Fibroblast of peridontal ligament (primary cell): ENCODE results near the gene FAM110D.

Experiments used
- DNase-seq: peaks from one replicate; pipeline ENCODE4 v3.0.0-alpha.2; 2010; ENCODE audit errors: extremely low read depth

FAM110D gene

GRCh38 chr1:26158908-26159742, at the start of gene FAM110D:
FAM110D (plus strand) TSS chr1:26159079; CDS start chr1:26161292, 2,213 bp downstream.
- no peak for DNase-seq

GRCh38 chr1:26109229-26110164, 49.4 kb upstream of the FAM110D start:
- no peak for DNase-seq

- peak; percentile 45 for DNase-seq
Measured at GRCh38 chr1:26110731-26111529, 47.9 kb upstream of the FAM110D start.

- DNase-seq: peak; percentile 93
Measured at GRCh38 chr1:26111530-26112406, 47.1 kb upstream of the FAM110D start, which contains the start of gene PDIK1L. PDIK1L (plus strand) TSS chr1:26111824; CDS start chr1:26114309, 2,485 bp downstream.

- no peak for DNase-seq
Measured at GRCh38 chr1:26112407-26112775, 46.5 kb upstream of the FAM110D start.

- no peak for DNase-seq
Measured at GRCh38 chr1:26114165-26114927, 44.5 kb upstream of the FAM110D start.

- no peak for DNase-seq
Measured at GRCh38 chr1:26119892-26120608, 38.8 kb upstream of the FAM110D start.

- DNase-seq: no peak
Measured at GRCh38 chr1:26121854-26122773, 36.8 kb upstream of the FAM110D start.

- DNase-seq: peak; percentile 61
Measured at GRCh38 chr1:26122988-26123973, 35.6 kb upstream of the FAM110D start.

- DNase-seq: no peak
Measured at GRCh38 chr1:26124418-26125331, 34.2 kb upstream of the FAM110D start.

GRCh38 chr1:26125382-26125781, 33.5 kb upstream of the FAM110D start:
- no peak for DNase-seq

GRCh38 chr1:26125946-26126320, 32.9 kb upstream of the FAM110D start:
- no peak for DNase-seq

GRCh38 chr1:26126321-26127084, 32.4 kb upstream of the FAM110D start:
- peak; percentile 47 for DNase-seq

- no peak for DNase-seq
Measured at GRCh38 chr1:26127235-26128163, 31.4 kb upstream of the FAM110D start.
